K562 (cell line): ENCODE measurements around the gene ARID3B. TPM values are rescaled to one million over a fixed set of nuclear protein-coding genes. Genes with fewer than 3 reads are reported as not detected.

Source experiments
- ATAC-seq: fragments of 200-7000 bp; cut with Tn5 transposase; 3 replicates; pipeline ENCODE4 v1.9.1; 2020; ENCODE audit warnings: moderate library complexity
- BruUV-seq: library from RNA; stranded (reverse); fragments of 400-500 nt; replicated peaks from 2 replicates; lab custom pipeline; 2021; lab: Mats Ljungman, UMichigan
- CTCF ChIA-PET: fragments of 300-600 bp; formaldehyde crosslinking; extraction: SDS; loops from one replicate; lab custom pipeline; 2021; ENCODE audit warnings: low intra/inter-chr PET ratio; lab: Yijun Ruan, JAX
- POLR2A ChIA-PET: fragments of 300-600, 350-650 bp; sonication (Branson Sonifier 250); formaldehyde crosslinking; extraction: SDS; loops from one replicate; lab custom pipeline; 2021; ENCODE audit warnings: antibody characterized with exemption, inconsistent platforms; lab: Yijun Ruan, JAX
- DNase-seq, 4 experiments: peaks; one replicate each; pipeline versions ENCODE4 v3.0.0 to v3.0.0-alpha.2; 2011 to 2018; ENCODE audit warnings: low spot score in 3 of 4, mixed read lengths in 3 of 4; ENCODE audit errors: extremely low read depth in 1 of 4
- FAIRE-seq: peaks from 2 replicates; lab custom pipeline; 2011; peaks lifted over from hg19 to GRCh38; lab: Jason Lieb, UNC
- H2AFZ ChIP-seq: 2 replicates; pipeline ENCODE4 v1.6.0; 2011; ENCODE audit warnings: low read depth, low read length, control low read depth, inconsistent platforms
- H3K27ac ChIP-seq: fragments of 200-600 bp; 3 replicates; pipeline ENCODE4 v1.8.0; 2011; ENCODE audit warnings: low read depth, mild to moderate bottlenecking, control low read depth, inconsistent platforms, low read length, moderate library complexity, mixed read lengths; ENCODE audit errors: extremely low read depth
- H3K27me3 ChIP-seq, 2 experiments: fragments of 300-600 bp in 1 of 2; 2 replicates in 1 of 2; 3 replicates in 1 of 2; pipeline versions ENCODE4 v1.6.0 to v1.8.0; 2011; ENCODE audit warnings: inconsistent platforms in 2 of 2, low read length in 2 of 2, mild to moderate bottlenecking in 1 of 2, mixed read lengths in 1 of 2, moderate library complexity in 1 of 2; ENCODE audit not compliant: control insufficient read depth in 2 of 2, insufficient read depth in 2 of 2
- H3K36me3 ChIP-seq: fragments of 300-600 bp; 3 replicates; pipeline ENCODE4 v1.8.0; 2011; ENCODE audit warnings: mild to moderate bottlenecking, low read length, inconsistent platforms; ENCODE audit not compliant: control insufficient read depth, insufficient read depth
- H3K4me1 ChIP-seq, 2 experiments: fragments of 200-600 bp in 1 of 2; replicated peaks in 1 of 2; 2 replicates in 1 of 2; 3 replicates in 1 of 2; pipeline versions ENCODE4 v1.5.1 to v1.8.0; 2011; ENCODE audit warnings: inconsistent platforms in 2 of 2, low read length in 2 of 2, mild to moderate bottlenecking in 1 of 2, mixed read lengths in 1 of 2, moderate library complexity in 1 of 2; ENCODE audit not compliant: control insufficient read depth in 2 of 2, insufficient read depth in 2 of 2
- H3K4me2 ChIP-seq: 2 replicates; pipeline ENCODE4 v1.6.1; 2011; ENCODE audit warnings: low read length, control low read depth, inconsistent platforms, mixed read lengths; ENCODE audit not compliant: insufficient read depth
- H3K4me3 ChIP-seq: fragments of 200-600 bp; sonication (generic), shearing (Covaris generic); 2 replicates; pipeline ENCODE4 v1.5.1; 2016; ENCODE audit warnings: control low read depth, inconsistent platforms
- H3K79me2 ChIP-seq: fragments of 200-600 bp; 3 replicates; pipeline ENCODE4 v1.8.0; 2011; ENCODE audit warnings: low read length, inconsistent platforms; ENCODE audit not compliant: control insufficient read depth, insufficient read depth
- H3K9ac ChIP-seq, 2 experiments: 2 replicates each; pipeline versions ENCODE4 v1.6.0 to v1.6.1; 2011; ENCODE audit warnings: low read depth in 2 of 2, low read length in 2 of 2, control low read depth in 1 of 2, inconsistent platforms in 1 of 2, mild to moderate bottlenecking in 1 of 2, mixed read lengths in 1 of 2; ENCODE audit not compliant: insufficient read depth in 1 of 2
- H3K9me1 ChIP-seq: one replicate; pipeline ENCODE4 v1.6.0; 2011; ENCODE audit warnings: inconsistent platforms, mild to moderate bottlenecking, low read length, moderate library complexity; ENCODE audit not compliant: control insufficient read depth, insufficient read depth
- H3K9me3 ChIP-seq: replicated peaks from 2 replicates; pipeline ENCODE4 v1.5.1; 2011; ENCODE audit warnings: low read depth, low read length, inconsistent platforms; ENCODE audit not compliant: control insufficient read depth, insufficient read depth
- H4K20me1 ChIP-seq: replicated peaks from 2 replicates; pipeline ENCODE4 v1.6.1; 2011; ENCODE audit warnings: low read length, inconsistent platforms, mixed read lengths; ENCODE audit not compliant: control insufficient read depth, insufficient read depth
- CC2D1A ChIP-seq: fragments of 450-650 bp; IDR thresholded peaks from 2 replicates; pipeline ENCODE4 v1.6.1; 2017; ENCODE audit warnings: mild to moderate bottlenecking
- ELF2 ChIP-seq: fragments of 250-450 bp; sonication (Bioruptor Pico); IDR thresholded peaks from 2 replicates; pipeline ENCODE4 v1.5.0; 2021; ENCODE audit warnings: mild to moderate bottlenecking
- IRF9 ChIP-seq: fragments of 450-650 bp; IDR thresholded peaks from 2 replicates; pipeline ENCODE4 v1.6.1; 2016; ENCODE audit warnings: missing biosample characterization, missing genetic modification characterization
- MEF2A ChIP-seq: IDR thresholded peaks from 2 replicates; pipeline ENCODE4 v1.6.1; 2011; ENCODE audit warnings: low read depth, mild to moderate bottlenecking, low read length, moderate library complexity; ENCODE audit not compliant: control insufficient read depth
- OTX1 ChIP-seq: fragments of 450-650 bp; formaldehyde crosslinking; IDR thresholded peaks from 2 replicates; pipeline ENCODE4 v1.4.0; 2022; ENCODE audit warnings: mild to moderate bottlenecking
- RCOR1 ChIP-seq, 2 experiments: IDR thresholded peaks; 2 replicates each; pipeline ENCODE4 v1.6.1; 2012; ENCODE audit warnings: low read depth in 2 of 2, low read length in 2 of 2, borderline replicate concordance in 1 of 2, improper control_type of control experiment in 1 of 2
- RERE ChIP-seq: sonication (generic); formaldehyde crosslinking; IDR thresholded peaks from 2 replicates; pipeline ENCODE4 v1.8.0; 2023; ENCODE audit warnings: missing genetic modification reagents, mild to moderate bottlenecking, borderline replicate concordance
- ZHX1 ChIP-seq: fragments of 150-350 bp; conservative IDR thresholded peaks from 2 replicates; pipeline ENCODE4 v1.6.1; 2014; ENCODE audit warnings: low read length
- ZNF263 ChIP-seq: sonication (generic); formaldehyde crosslinking; IDR thresholded peaks from 2 replicates; pipeline ENCODE4 v1.8.0; 2022; ENCODE audit warnings: mild to moderate bottlenecking, missing genetic modification reagents, borderline replicate concordance
- ZNF668 ChIP-seq: fragments of 250-450 bp; sonication (Bioruptor Pico); IDR thresholded peaks from 2 replicates; pipeline ENCODE4 v1.8.0; 2022; ENCODE audit warnings: mild to moderate bottlenecking, inconsistent platforms
- WGBS: fragments of 100-300 bp; shearing (Covaris generic); methylation state at CpG from one replicate; pipeline ENCODE4 v1.1.6; 2016; ENCODE audit warnings: low coverage, mixed read lengths; ENCODE audit not compliant: insufficient coverage; ENCODE audit errors: missing lambda C conversion rate; 5-methylcytosine and 5-hydroxymethylcytosine counted together
- in situ Hi-C: fragments of 300-500 bp; cut with MboI; formaldehyde crosslinking; loops from 4 replicates; pipeline ENCODE4 v1.15.0; 2018; ENCODE audit warnings: inconsistent platforms, mixed read lengths
- intact Hi-C: fragments of 100-400 bp; cut with micrococcal nuclease; formaldehyde crosslinking; loops from 2 replicates; pipeline ENCODE4 v1.14.2; 2022
- polyA plus RNA-seq, 8 experiments: library from polyadenylated mRNA; depleted of rRNA in 4 of 8; stranded (reverse) in 5 of 8; unstranded in 3 of 8; fragments of >200 nt; fragmentation: Nextera tagmentation in 2 of 8; fragmentation: Illumina TruSeq in 1 of 8; extraction: Ambion mirVana in 2 of 8; extraction: Trizol in 1 of 8; gene quantifications; 2 replicates each; pipeline versions ENCODE4 v1.2.1 to v1.2.3, GENCODE V29; 2011 to 2014; ENCODE audit warnings: inconsistent platforms in 1 of 8, missing spikeins in 1 of 8
- total RNA-seq, 7 experiments: library from RNA; depleted of rRNA in 6 of 7; stranded (reverse); fragments of >200 nt in 6 of 7; fragmentation: Illumina TruSeq in 2 of 7; extraction: Trizol in 2 of 7; gene quantifications; 2 replicates each; pipeline versions ENCODE4 v1.2.1 to v1.2.3, GENCODE V29; 2011 to 2021; ENCODE audit warnings: low replicate concordance in 1 of 7

ARID3B gene
- total and polyA plus RNA-seq, 9 of the 15 experiments (the other 6 are each of a cell fraction or from before 2014, with no cell fraction given), result 0.32 to 15.1 (median 7.1) TPM

- TF ChIP-seq ZNF668 (CRISPR knock-in tag) (no peak), IRF9 (tag) (no peak), ZHX1 (no peak)
- TF ChIP-seq, all 486 proteins: peak for 0
Measured at GRCh38 chr15:74633781-74634180, 92.8 kb downstream of the ARID3B start (continued).

- Histone ChIP-seq H3K4me1 (no peaks in the 10 kb centered on the region; a peak in 1 of 5 replicates), H3K79me2 (no peaks in the 10 kb centered on the region), H3K36me3 (peaks cover 89% of the 10 kb centered on the region), H3K9me3 (no peaks in the 10 kb centered on the region), H4K20me1 (peaks cover 26% of the 10 kb centered on the region), H3K9ac (no peak overlapping the region), H3K4me2 (no peak overlapping the region), H3K27ac (no peak overlapping the region), H2AFZ (no peak overlapping the region), H3K9me1 (peaks cover 9% of the 10 kb centered on the region), H3K4me3 (no peak overlapping the region), H3K27me3 (no peaks in the 10 kb centered on the region)
- intact Hi-C loops, result loop anchor here (1.0 to 5.0 kb wide), 3 partner anchors 134 to 352 kb away; no protein-coding TSS in a partner anchor
- BruUV-seq, result no TSS peak
- CTCF ChIA-PET, result interaction anchor here (1.1 to 4.7 kb wide), 4 partner anchors 16 to 1049 kb away, joined by 3 to 51 read pairs (median 4); no protein-coding TSS in a partner anchor
- DNase-seq (peak; percentile 75 to 83 (median 76)), ATAC-seq (peak; percentile 89), FAIRE-seq (peak; percentile 92)
- 15% methylated on average over 5 of the region's 5 CpGs for WGBS
- POLR2A ChIA-PET, result interaction anchor here (1.4 kb wide), 2 partner anchors 133 to 136 kb away, joined by 3 to 7 read pairs; no protein-coding TSS in a partner anchor
- in situ Hi-C loops, result loop anchor here (5.0 kb wide), 2 partner anchors 132 to 317 kb away; no protein-coding TSS in a partner anchor
- TF ChIP-seq ELF2, result no peak
- no peak for TF ChIP-seq RERE (CRISPR knock-in tag)
- TF ChIP-seq ZNF263 (CRISPR knock-in tag), result peak; percentile 66
- TF ChIP-seq CC2D1A, result peak; percentile 63
- no peak for TF ChIP-seq OTX1 (CRISPR knock-in tag)
- 0 out of 4 replicates have a peak, but pooled peaks of 1 of the 2 experiments have one; percentile 22 for TF ChIP-seq RCOR1 (IDR thresholded peaks at IDR 0.05; ENCODE audit: borderline replicate concordance in 1 of 2, low read depth in 2 of 2, low read length in 2 of 2)
- TF ChIP-seq MEF2A, result no peak
Measured at GRCh38 chr15:74635228-74635627, 94.2 kb downstream of the ARID3B start.
